Right atrium auricular region (tissue), 2 donors: ENCODE results near the gene CDK14. TPM values are rescaled to one million over a fixed set of nuclear protein-coding genes. Genes with fewer than 3 reads are reported as not detected.

Experiments
- DNase-seq: peaks from one replicate; pipeline ENCODE4 v3.0.0-alpha.2; 2019; ENCODE audit warnings: low spot score
- H3K27ac ChIP-seq, 2 donors: fragments of 200-600 bp; sonication (generic); 1 replicate in 1 of 2; 2 replicates in 1 of 2; pipeline ENCODE4 v1.5.1; 2016 to 2019
- H3K27me3 ChIP-seq, 2 donors: fragments of 200-600 bp; sonication (generic); one replicate each; pipeline versions ENCODE4 v1.5.1 to v1.6.0; 2017 to 2019
- H3K36me3 ChIP-seq: fragments of 200-600 bp; sonication (generic); one replicate; pipeline ENCODE4 v1.5.1; 2016
- H3K4me1 ChIP-seq, 2 donors: fragments of 200-600 bp; sonication (generic); one replicate each; pipeline versions ENCODE4 v1.5.1 to v1.6.0; 2017 to 2019
- H3K4me3 ChIP-seq, 2 donors: fragments of 200-600 bp; sonication (generic); 1 replicate in 1 of 2; 2 replicates in 1 of 2; pipeline ENCODE4 v1.5.1; 2017 to 2019; ENCODE audit warnings: mild to moderate bottlenecking in 1 of 2, moderate library complexity in 1 of 2
- H3K9me3 ChIP-seq, 2 donors: fragments of 200-600 bp; sonication (generic); one replicate each; pipeline ENCODE4 v1.5.1; 2019
- total RNA-seq, 2 donors: library from RNA; depleted of rRNA; stranded (reverse); fragments of >200 nt; gene quantifications; one replicate each; pipeline ENCODE4 v1.1.0, GENCODE V29; 2016
- TF ChIP-seq, protein P1 (sequence below), 2 donors: fragments of 200-600 bp; sonication (generic); IDR thresholded peaks; one replicate each; pipeline ENCODE4 v1.5.1; 2019; ENCODE audit warnings: antibody characterized with exemption in 2 of 2

Gene CDK14
- total RNA-seq, 2 donors from 2014 or later: 21.5 to 37.9 TPM

- H3K4me3 ChIP-seq: no peak overlapping the region
- H3K27ac ChIP-seq: no peak overlapping the region
- H3K27me3 ChIP-seq: no peaks in the 10 kb centered on the region
- no peaks in the 10 kb centered on the region for H3K36me3 ChIP-seq
- TF ChIP-seq, protein P1, sequence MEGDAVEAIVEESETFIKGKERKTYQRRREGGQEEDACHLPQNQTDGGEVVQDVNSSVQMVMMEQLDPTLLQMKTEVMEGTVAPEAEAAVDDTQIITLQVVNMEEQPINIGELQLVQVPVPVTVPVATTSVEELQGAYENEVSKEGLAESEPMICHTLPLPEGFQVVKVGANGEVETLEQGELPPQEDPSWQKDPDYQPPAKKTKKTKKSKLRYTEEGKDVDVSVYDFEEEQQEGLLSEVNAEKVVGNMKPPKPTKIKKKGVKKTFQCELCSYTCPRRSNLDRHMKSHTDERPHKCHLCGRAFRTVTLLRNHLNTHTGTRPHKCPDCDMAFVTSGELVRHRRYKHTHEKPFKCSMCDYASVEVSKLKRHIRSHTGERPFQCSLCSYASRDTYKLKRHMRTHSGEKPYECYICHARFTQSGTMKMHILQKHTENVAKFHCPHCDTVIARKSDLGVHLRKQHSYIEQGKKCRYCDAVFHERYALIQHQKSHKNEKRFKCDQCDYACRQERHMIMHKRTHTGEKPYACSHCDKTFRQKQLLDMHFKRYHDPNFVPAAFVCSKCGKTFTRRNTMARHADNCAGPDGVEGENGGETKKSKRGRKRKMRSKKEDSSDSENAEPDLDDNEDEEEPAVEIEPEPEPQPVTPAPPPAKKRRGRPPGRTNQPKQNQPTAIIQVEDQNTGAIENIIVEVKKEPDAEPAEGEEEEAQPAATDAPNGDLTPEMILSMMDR (IDR thresholded peaks at IDR 0.05): no peak
- H3K9me3 ChIP-seq: no peaks in the 10 kb centered on the region
- DNase-seq: no peak
- H3K4me1 ChIP-seq: peaks cover 0 to 6% of the 10 kb centered on the region in 2 donors
Observed at GRCh38 chr7:91112902-91113341, 516.8 kb downstream of the CDK14 start.

DNA sequence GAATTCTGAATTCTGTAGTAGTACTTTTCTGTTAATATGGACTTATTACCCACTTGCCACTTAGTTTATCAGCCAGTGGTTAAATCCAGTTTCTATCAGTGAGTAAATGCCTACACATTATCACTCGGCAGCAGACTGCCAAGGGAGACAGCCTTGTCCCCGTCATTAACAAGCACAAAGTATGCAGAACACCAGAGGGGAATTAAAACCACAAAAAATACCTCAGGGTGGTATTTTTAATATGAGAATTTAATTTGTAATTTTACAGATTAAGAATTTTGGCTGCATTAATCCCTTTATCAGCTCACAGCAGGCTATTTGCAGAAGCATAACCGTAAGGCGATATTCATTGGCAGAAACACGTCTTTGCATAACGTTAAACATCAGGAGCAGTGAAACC is 518.1 kb downstream of the CDK14 start:
- Histone ChIP-seq H3K27ac (no peak overlapping the region), H3K4me3 (no peak overlapping the region), H3K4me1 (peaks cover 0 to 6% of the 10 kb centered on the region in 2 donors), H3K9me3 (no peaks in the 10 kb centered on the region), H3K27me3 (no peaks in the 10 kb centered on the region), H3K36me3 (no peaks in the 10 kb centered on the region)
- DNase-seq: no peak
- TF ChIP-seq, protein P1 (IDR thresholded peaks at IDR 0.05): no peak

DNA sequence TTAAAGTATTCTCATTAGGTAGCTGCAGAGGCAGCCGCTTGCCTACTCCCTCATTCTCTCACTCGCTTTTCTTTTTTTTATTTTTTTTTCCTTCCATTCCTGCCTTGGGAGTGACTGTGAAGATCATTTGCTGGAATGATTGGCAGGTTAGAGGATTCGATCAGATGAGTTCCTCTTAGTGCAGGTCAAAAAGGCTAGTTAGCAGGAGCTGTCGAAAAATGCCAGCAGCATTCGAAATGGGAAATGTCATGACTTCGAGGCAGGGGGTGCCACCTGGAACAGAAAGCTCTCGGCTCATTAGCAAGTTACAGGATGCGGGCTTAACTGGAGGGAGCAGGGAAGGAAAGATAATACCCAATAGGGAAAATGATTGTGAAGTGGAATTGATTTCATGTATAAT is 530.6 kb downstream of the CDK14 start:
- no peaks in the 10 kb centered on the region for H3K4me1 ChIP-seq
- DNase-seq: no peak
- no peak overlapping the region for H3K4me3 ChIP-seq
- H3K9me3 ChIP-seq: no peaks in the 10 kb centered on the region
- no peaks in the 10 kb centered on the region for H3K36me3 ChIP-seq
- no peak overlapping the region for H3K27ac ChIP-seq
- TF ChIP-seq, protein P1 (IDR thresholded peaks at IDR 0.05): no peak
- no peaks in the 10 kb centered on the region for H3K27me3 ChIP-seq

GRCh38 chr7:91127325-91127724 is 531.2 kb downstream of the CDK14 start:
- TF ChIP-seq, protein P1 (IDR thresholded peaks at IDR 0.05): no peak
- Histone ChIP-seq H3K9me3 (no peaks in the 10 kb centered on the region), H3K27me3 (no peaks in the 10 kb centered on the region), H3K4me1 (no peaks in the 10 kb centered on the region), H3K27ac (no peak overlapping the region), H3K36me3 (no peaks in the 10 kb centered on the region), H3K4me3 (no peak overlapping the region)
- no peak for DNase-seq

DNA sequence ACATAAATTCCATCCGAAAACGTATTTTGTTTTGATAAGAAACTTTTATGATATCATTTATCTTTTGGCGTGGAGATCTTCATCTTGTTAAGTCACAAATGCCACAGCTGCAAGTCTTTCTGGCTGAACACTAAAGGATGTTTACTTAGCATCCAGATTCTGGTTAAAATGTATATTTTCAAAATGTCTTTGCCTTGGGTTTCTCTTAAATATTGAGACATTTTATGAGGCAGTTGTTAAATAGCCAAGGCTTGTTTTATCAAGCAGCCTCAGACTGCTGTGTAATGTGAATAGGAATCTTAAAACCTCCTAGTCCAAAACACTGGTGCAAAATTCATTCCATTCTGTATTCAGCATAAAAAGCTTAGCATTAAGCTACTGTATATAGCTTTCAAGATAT is 531.8 kb downstream of the CDK14 start:
- Histone ChIP-seq H3K4me3 (no peak overlapping the region), H3K36me3 (no peaks in the 10 kb centered on the region), H3K4me1 (no peaks in the 10 kb centered on the region), H3K27me3 (no peaks in the 10 kb centered on the region), H3K9me3 (no peaks in the 10 kb centered on the region), H3K27ac (no peak overlapping the region)
- TF ChIP-seq, protein P1 (IDR thresholded peaks at IDR 0.05): no peak
- DNase-seq: no peak

GRCh38 chr7:91128683-91129348 is 532.7 kb downstream of the CDK14 start:
- H3K4me3 ChIP-seq: no peak overlapping the region

More at GRCh38 chr7:91128683-91129348, 532.7 kb downstream of the CDK14 start:
- no peak for DNase-seq
- H3K4me1 ChIP-seq: no peaks in the 10 kb centered on the region
- H3K27ac ChIP-seq: no peak overlapping the region
- H3K36me3 ChIP-seq: no peaks in the 10 kb centered on the region
- no peaks in the 10 kb centered on the region for H3K9me3 ChIP-seq
- H3K27me3 ChIP-seq: no peaks in the 10 kb centered on the region
- TF ChIP-seq, protein P1 (IDR thresholded peaks at IDR 0.05): no peak
